ENCODE measurements around the gene ADTRP.

Gene ADTRP

DNA sequence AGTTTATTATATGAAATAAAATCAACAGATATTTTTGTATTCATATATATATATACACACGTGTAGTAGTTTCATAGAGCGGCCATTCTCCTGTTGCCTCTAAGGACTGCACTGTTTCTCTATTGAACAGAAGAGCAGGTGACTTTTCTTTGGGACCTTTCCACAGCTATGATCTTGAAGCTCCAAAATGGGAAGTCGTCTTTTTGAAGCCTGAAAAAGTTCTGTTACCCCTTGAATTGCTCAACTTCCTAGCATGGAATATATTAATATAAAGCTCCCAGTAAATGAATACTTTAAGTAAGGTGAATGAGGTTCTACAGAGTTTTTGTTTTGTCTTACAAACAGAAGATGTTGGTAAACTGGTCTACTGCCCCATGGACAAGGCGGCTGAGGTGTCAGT lies 42.2 kb upstream of the ADTRP start:
- no peaks in the 10 kb centered on the region for H3K4me1 ChIP-seq (ENCODE audit: control insufficient read depth in 1 of 2, insufficient read depth in 1 of 2, low read depth in 1 of 2, low read length in 1 of 2)
- no peak overlapping the region for H3K4me3 ChIP-seq (ENCODE audit: low read depth in 1 of 2, low read length in 1 of 2)
- no peaks in the 10 kb centered on the region for H3K27me3 ChIP-seq
- TF ChIP-seq, protein P1, sequence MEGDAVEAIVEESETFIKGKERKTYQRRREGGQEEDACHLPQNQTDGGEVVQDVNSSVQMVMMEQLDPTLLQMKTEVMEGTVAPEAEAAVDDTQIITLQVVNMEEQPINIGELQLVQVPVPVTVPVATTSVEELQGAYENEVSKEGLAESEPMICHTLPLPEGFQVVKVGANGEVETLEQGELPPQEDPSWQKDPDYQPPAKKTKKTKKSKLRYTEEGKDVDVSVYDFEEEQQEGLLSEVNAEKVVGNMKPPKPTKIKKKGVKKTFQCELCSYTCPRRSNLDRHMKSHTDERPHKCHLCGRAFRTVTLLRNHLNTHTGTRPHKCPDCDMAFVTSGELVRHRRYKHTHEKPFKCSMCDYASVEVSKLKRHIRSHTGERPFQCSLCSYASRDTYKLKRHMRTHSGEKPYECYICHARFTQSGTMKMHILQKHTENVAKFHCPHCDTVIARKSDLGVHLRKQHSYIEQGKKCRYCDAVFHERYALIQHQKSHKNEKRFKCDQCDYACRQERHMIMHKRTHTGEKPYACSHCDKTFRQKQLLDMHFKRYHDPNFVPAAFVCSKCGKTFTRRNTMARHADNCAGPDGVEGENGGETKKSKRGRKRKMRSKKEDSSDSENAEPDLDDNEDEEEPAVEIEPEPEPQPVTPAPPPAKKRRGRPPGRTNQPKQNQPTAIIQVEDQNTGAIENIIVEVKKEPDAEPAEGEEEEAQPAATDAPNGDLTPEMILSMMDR (IDR thresholded peaks at IDR 0.05), result no peak
- no peak overlapping the region for H3K27ac ChIP-seq
- no peaks in the 10 kb centered on the region for H3K9me3 ChIP-seq
- H3K36me3 ChIP-seq, result no peaks in the 10 kb centered on the region

GRCh38 chr6:11819486-11819885 lies 40.9 kb upstream of the ADTRP start:
- Histone ChIP-seq H3K27me3 (no peaks in the 10 kb centered on the region), H3K4me1 (ENCODE audit: control insufficient read depth in 1 of 2, insufficient read depth in 1 of 2, low read depth in 1 of 2, low read length in 1 of 2) (no peaks in the 10 kb centered on the region), H3K4me3 (ENCODE audit: low read depth in 1 of 2, low read length in 1 of 2) (no peak overlapping the region), H3K9me3 (no peaks in the 10 kb centered on the region), H3K36me3 (no peaks in the 10 kb centered on the region), H3K27ac (no peak overlapping the region)
- TF ChIP-seq, protein P1 (IDR thresholded peaks at IDR 0.05), result no peak

- Histone ChIP-seq H3K9me3 (no peaks in the 10 kb centered on the region), H3K4me1 (ENCODE audit: control insufficient read depth in 1 of 2, insufficient read depth in 1 of 2, low read depth in 1 of 2, low read length in 1 of 2) (no peaks in the 10 kb centered on the region), H3K27ac (no peak overlapping the region), H3K36me3 (no peaks in the 10 kb centered on the region), H3K27me3 (no peaks in the 10 kb centered on the region), H3K4me3 (ENCODE audit: low read depth in 1 of 2, low read length in 1 of 2) (no peak overlapping the region)
- TF ChIP-seq, protein P1 (IDR thresholded peaks at IDR 0.05), result no peak
Observed at GRCh38 chr6:11815231-11815630, 36.6 kb upstream of the ADTRP start.

DNA sequence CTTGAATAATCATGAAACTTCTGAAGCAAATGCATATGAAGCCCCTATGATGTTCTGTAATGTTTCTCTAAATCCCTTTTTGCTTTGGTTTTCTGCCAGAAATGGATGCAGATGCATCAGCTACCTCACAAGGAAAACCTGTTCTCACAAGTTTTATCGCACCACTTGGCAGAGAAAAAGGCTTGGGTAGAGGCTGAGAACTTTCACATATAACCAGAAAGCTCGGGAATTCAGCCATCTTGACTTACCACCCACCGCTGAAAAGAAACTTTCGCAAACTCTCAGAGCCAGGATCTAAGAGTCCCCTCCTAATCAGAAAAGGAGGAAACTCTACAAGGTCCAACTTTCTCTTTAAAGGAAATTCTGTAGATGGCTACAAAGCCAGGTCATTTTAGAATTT lies 36.2 kb upstream of the ADTRP start:
- Histone ChIP-seq H3K36me3 (no peaks in the 10 kb centered on the region), H3K4me3 (ENCODE audit: low read depth in 1 of 2, low read length in 1 of 2) (no peak overlapping the region), H3K4me1 (ENCODE audit: control insufficient read depth in 1 of 2, insufficient read depth in 1 of 2, low read depth in 1 of 2, low read length in 1 of 2) (no peaks in the 10 kb centered on the region), H3K27me3 (no peaks in the 10 kb centered on the region), H3K27ac (no peak overlapping the region), H3K9me3 (no peaks in the 10 kb centered on the region)
- TF ChIP-seq, protein P1 (IDR thresholded peaks at IDR 0.05), result no peak

DNA sequence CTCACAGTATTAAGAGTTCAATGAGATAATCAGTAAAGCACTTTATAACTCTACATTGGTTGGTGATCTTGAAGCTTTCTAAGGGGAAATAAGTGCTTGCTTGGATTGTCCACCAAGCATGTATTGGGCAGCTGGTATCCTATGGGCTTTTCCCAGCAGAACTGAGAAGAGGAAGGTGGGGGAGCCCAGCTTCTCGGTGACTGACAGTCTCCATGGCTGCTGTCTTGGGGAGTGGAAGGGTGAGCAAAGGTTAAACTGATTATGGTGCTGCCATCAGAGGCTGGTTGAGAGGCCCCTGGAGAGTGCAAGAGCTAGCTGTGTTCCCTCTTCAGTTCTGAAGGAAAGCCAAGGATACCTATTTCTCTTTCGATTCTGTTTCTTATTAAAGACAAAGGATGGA lies 35.5 kb upstream of the ADTRP start:
- Histone ChIP-seq H3K4me1 (ENCODE audit: control insufficient read depth in 1 of 2, insufficient read depth in 1 of 2, low read depth in 1 of 2, low read length in 1 of 2) (no peaks in the 10 kb centered on the region), H3K27ac (no peak overlapping the region), H3K4me3 (ENCODE audit: low read depth in 1 of 2, low read length in 1 of 2) (no peak overlapping the region), H3K9me3 (no peaks in the 10 kb centered on the region), H3K27me3 (no peaks in the 10 kb centered on the region), H3K36me3 (no peaks in the 10 kb centered on the region)
- TF ChIP-seq, protein P1 (IDR thresholded peaks at IDR 0.05), result no peak

- no peaks in the 10 kb centered on the region for H3K36me3 ChIP-seq
- H3K27me3 ChIP-seq, result no peaks in the 10 kb centered on the region
- H3K9me3 ChIP-seq, result no peaks in the 10 kb centered on the region
- H3K27ac ChIP-seq, result no peak overlapping the region
- TF ChIP-seq, protein P1 (IDR thresholded peaks at IDR 0.05), result no peak
- no peaks in the 10 kb centered on the region for H3K4me1 ChIP-seq (ENCODE audit: control insufficient read depth in 1 of 2, insufficient read depth in 1 of 2, low read depth in 1 of 2, low read length in 1 of 2)
- H3K4me3 ChIP-seq (ENCODE audit: low read depth in 1 of 2, low read length in 1 of 2), result no peak overlapping the region
Observed at GRCh38 chr6:11813606-11814005, 35.0 kb upstream of the ADTRP start.

Measured in neutrophil (primary cell).